HepG2 (cell line): ENCODE measurements around the gene GNG7. TPM values are rescaled to one million over a fixed set of nuclear protein-coding genes. Genes with fewer than 3 reads are reported as not detected.

Experiments
- ARNT ChIP-seq: fragments of 450-650 bp; IDR thresholded peaks from 2 replicates; pipeline ENCODE4 v1.6.1; 2017
- RBM22 ChIP-seq: fragments of 200-400 bp; formaldehyde crosslinking; optimal IDR thresholded peaks from 2 replicates; pipeline ENCODE3; 2017; ENCODE audit warnings: mild to moderate bottlenecking, low read length, moderate library complexity
- SRSF1 ChIP-seq: fragments of 200-400 bp; formaldehyde crosslinking; optimal IDR thresholded peaks from 2 replicates; pipeline ENCODE3; 2017; ENCODE audit warnings: mild to moderate bottlenecking, low read depth, low read length, moderate library complexity
- ZNF17 ChIP-seq: sonication (generic); formaldehyde crosslinking; IDR thresholded peaks from 2 replicates; pipeline ENCODE4 v1.5.0; 2020; ENCODE audit warnings: mild to moderate bottlenecking, missing genetic modification reagents
- ZNF530 ChIP-seq: sonication (generic); formaldehyde crosslinking; IDR thresholded peaks from 2 replicates; pipeline ENCODE4 v1.5.0; 2020; ENCODE audit warnings: low read depth, mild to moderate bottlenecking, missing genetic modification reagents
- ZNF629 ChIP-seq: sonication (generic); formaldehyde crosslinking; conservative IDR thresholded peaks from 2 replicates; pipeline ENCODE4 v1.5.0; 2020; ENCODE audit warnings: missing genetic modification reagents
- polyA plus RNA-seq, 8 experiments: library from polyadenylated mRNA; depleted of rRNA in 3 of 8; stranded (reverse) in 7 of 8; unstranded in 1 of 8; fragments of >200 nt; fragmentation: Illumina TruSeq in 4 of 8; extraction: Trizol in 4 of 8; gene quantifications; 2 replicates each; pipeline versions ENCODE4 v1.2.1 to v1.2.3, GENCODE V29; 2011 to 2016; ENCODE audit warnings: low read depth in 4 of 8, missing spikeins in 1 of 8, mixed read lengths in 1 of 8; ENCODE audit not compliant: insufficient read depth in 1 of 8
- total RNA-seq, 5 experiments: library from RNA; depleted of rRNA; stranded (reverse); fragments of >200 nt; fragmentation: Illumina TruSeq; extraction: Trizol; gene quantifications; 2 replicates each; pipeline ENCODE4 v1.2.3, GENCODE V29; 2016; ENCODE audit warnings: low read depth in 1 of 5
- TF ChIP-seq, protein P1 (sequence below), 2 experiments: fragments of 450-650 bp in 1 of 2; sonication (generic) in 1 of 2; formaldehyde crosslinking in 1 of 2; IDR thresholded peaks; 2 replicates each; pipeline versions ENCODE4 v1.6.1 to v1.8.0; 2016 to 2022; ENCODE audit warnings: antibody characterized with exemption in 1 of 2, mild to moderate bottlenecking in 1 of 2, missing genetic modification reagents in 1 of 2

Gene GNG7
- total and polyA plus RNA-seq, 2 of the 13 experiments (the other 11 are each of a cell fraction or from before 2014, with no cell fraction given) = 1.4 to 3.3 TPM

DNA sequence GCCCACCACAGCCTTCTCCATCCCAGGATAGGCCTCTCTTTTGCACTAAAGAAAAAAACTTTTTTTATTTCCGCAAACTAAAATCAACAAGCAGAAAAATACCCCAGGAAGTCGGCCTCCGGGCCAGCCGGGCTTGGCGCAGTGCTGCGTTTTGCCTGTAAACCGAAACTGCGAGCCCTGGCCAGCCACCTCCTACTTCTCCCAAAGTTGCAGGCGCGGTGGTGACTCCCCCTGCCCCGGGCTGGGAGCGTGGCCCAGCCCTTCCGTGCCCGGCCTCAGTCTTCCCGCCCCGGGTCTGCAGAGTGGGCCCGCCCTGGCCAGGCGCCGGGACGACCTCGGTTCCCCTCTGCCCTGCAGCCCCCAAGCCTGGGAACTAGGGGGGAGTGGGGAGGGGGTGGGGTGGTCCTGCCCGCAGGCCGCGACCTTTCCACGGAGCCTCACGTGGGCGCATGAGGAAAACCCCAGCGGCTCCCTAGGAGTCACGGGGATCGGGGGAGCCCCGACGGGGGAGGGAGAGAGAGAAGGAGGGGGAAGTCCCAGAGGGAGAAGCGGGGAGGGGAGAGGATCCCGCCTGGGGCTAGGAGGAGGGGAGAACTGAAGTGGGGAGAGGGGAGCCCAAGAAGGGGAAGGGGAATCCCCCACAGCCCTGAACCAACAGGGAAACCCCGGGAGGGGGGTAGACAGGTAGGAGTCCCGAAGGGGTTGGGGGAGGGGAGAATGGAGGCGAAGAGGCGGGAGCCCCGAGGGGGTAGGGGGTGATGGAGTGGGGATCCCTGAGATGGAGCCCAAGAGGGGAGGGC is 223.5 kb downstream of the GNG7 start (continued):
- TF ChIP-seq, protein P1, sequence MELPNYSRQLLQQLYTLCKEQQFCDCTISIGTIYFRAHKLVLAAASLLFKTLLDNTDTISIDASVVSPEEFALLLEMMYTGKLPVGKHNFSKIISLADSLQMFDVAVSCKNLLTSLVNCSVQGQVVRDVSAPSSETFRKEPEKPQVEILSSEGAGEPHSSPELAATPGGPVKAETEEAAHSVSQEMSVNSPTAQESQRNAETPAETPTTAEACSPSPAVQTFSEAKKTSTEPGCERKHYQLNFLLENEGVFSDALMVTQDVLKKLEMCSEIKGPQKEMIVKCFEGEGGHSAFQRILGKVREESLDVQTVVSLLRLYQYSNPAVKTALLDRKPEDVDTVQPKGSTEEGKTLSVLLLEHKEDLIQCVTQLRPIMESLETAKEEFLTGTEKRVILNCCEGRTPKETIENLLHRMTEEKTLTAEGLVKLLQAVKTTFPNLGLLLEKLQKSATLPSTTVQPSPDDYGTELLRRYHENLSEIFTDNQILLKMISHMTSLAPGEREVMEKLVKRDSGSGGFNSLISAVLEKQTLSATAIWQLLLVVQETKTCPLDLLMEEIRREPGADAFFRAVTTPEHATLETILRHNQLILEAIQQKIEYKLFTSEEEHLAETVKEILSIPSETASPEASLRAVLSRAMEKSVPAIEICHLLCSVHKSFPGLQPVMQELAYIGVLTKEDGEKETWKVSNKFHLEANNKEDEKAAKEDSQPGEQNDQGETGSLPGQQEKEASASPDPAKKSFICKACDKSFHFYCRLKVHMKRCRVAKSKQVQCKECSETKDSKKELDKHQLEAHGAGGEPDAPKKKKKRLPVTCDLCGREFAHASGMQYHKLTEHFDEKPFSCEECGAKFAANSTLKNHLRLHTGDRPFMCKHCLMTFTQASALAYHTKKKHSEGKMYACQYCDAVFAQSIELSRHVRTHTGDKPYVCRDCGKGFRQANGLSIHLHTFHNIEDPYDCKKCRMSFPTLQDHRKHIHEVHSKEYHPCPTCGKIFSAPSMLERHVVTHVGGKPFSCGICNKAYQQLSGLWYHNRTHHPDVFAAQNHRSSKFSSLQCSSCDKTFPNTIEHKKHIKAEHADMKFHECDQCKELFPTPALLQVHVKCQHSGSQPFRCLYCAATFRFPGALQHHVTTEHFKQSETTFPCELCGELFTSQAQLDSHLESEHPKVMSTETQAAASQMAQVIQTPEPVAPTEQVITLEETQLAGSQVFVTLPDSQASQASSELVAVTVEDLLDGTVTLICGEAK (IDR thresholded peaks at IDR 0.05) = no peak
- TF ChIP-seq, protein P1 (CRISPR knock-in tag; IDR thresholded peaks at IDR 0.05) = no peak
- TF ChIP-seq SRSF1 (no peak), ZNF17 (CRISPR knock-in tag) (no peak), ARNT (no peak), ZNF629 (peak; percentile 85), ZNF530 (CRISPR knock-in tag) (no peak), RBM22 (no peak)
